DOHH2 (cell line): ENCODE data around the gene ATF2.

Experiments used
- H3F3A ChIP-seq: fragments of 200-600 bp; sonication (generic), shearing (Covaris generic); 2 replicates; pipeline ENCODE4 v1.6.0; 2016; ENCODE audit warnings: antibody characterized with exemption, mild to moderate bottlenecking; ENCODE audit not compliant: control insufficient read depth, insufficient read depth
- H3K27ac ChIP-seq: fragments of 200-600 bp; sonication (generic); 2 replicates; pipeline ENCODE4 v1.5.1; 2014; ENCODE audit warnings: low read depth, mild to moderate bottlenecking, low read length, moderate library complexity
- H3K27me3 ChIP-seq: fragments of 200-600 bp; sonication (generic); 2 replicates; pipeline ENCODE4 v1.6.1; 2014; ENCODE audit warnings: mild to moderate bottlenecking, low read length, mixed read lengths; ENCODE audit not compliant: control insufficient read depth
- H3K36me3 ChIP-seq: fragments of 200-600 bp; sonication (generic); 2 replicates; pipeline ENCODE4 v1.6.1; 2014; ENCODE audit warnings: mild to moderate bottlenecking, low read length, moderate library complexity, mixed read lengths; ENCODE audit not compliant: control insufficient read depth
- H3K4me1 ChIP-seq: fragments of 200-600 bp; sonication (generic); 2 replicates; pipeline ENCODE4 v1.6.1; 2014; ENCODE audit warnings: mild to moderate bottlenecking, low read length, mixed read lengths; ENCODE audit not compliant: control insufficient read depth
- H3K4me2 ChIP-seq: fragments of 200-600 bp; sonication (generic); 2 replicates; pipeline ENCODE4 v1.6.0; 2014; ENCODE audit warnings: mild to moderate bottlenecking, low read length, moderate library complexity
- H3K4me3 ChIP-seq: fragments of 200-600 bp; sonication (generic); 2 replicates; pipeline ENCODE4 v1.5.1; 2014; ENCODE audit warnings: mild to moderate bottlenecking, low read length, mixed read lengths
- H3K79me2 ChIP-seq: fragments of 200-600 bp; sonication (generic); 2 replicates; pipeline ENCODE4 v1.6.1; 2014; ENCODE audit warnings: mild to moderate bottlenecking, low read length, mixed read lengths; ENCODE audit not compliant: control insufficient read depth
- H3K9me2 ChIP-seq: fragments of 200-600 bp; sonication (generic); replicated peaks from 2 replicates; pipeline ENCODE4 v1.6.1; 2014; ENCODE audit warnings: mild to moderate bottlenecking, low read length, mixed read lengths; ENCODE audit not compliant: control insufficient read depth
- H3K9me3 ChIP-seq: fragments of 200-600 bp; sonication (generic); 2 replicates; pipeline ENCODE4 v1.6.1; 2014; ENCODE audit warnings: antibody characterized with exemption, low read length, mixed read lengths; ENCODE audit not compliant: control insufficient read depth, insufficient read depth
- H4K20me1 ChIP-seq: fragments of 200-600 bp; sonication (generic); 2 replicates; pipeline ENCODE4 v1.6.0; 2014; ENCODE audit warnings: low read depth, mild to moderate bottlenecking, antibody characterized with exemption, low read length, moderate library complexity; ENCODE audit not compliant: control insufficient read depth, insufficient read depth
- EZH2phosphoT487 ChIP-seq: fragments of 200-600 bp; sonication (generic); IDR thresholded peaks from 2 replicates; pipeline ENCODE4 v1.6.1; 2017; ENCODE audit warnings: borderline replicate concordance, mild to moderate bottlenecking, antibody characterized with exemption, low read length, moderate library complexity, mixed read lengths
- TF ChIP-seq, protein P1 (sequence below): fragments of 200-600 bp; sonication (generic); IDR thresholded peaks from one replicate; pipeline ENCODE4 v1.5.1; 2014; ENCODE audit warnings: antibody characterized with exemption, mild to moderate bottlenecking, low read depth, low read length; ENCODE audit not compliant: poor library complexity, severe bottlenecking

Gene ATF2

DNA sequence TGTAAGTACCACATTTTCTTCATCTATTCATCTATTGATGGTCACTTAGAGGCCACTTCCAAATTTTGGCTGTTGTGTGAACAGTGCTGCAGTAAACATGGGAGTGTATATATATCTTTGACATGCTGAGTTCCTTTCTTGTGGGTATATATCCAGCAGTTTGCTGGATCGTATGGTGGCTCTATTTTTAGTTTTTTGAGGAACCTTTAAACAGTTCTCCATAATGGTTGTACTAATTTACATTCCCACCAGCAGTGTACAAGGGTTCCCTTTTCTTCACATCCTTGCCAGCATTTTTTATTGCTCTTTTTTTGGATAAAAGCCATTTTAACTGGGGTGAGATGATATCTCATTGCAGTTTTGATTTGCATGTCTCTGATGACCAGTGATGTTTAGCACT, 20.8 kb upstream of the ATF2 start:
- H3K27ac ChIP-seq = no peak overlapping the region
- no peaks in the 10 kb centered on the region for H4K20me1 ChIP-seq
- TF ChIP-seq, protein P1, sequence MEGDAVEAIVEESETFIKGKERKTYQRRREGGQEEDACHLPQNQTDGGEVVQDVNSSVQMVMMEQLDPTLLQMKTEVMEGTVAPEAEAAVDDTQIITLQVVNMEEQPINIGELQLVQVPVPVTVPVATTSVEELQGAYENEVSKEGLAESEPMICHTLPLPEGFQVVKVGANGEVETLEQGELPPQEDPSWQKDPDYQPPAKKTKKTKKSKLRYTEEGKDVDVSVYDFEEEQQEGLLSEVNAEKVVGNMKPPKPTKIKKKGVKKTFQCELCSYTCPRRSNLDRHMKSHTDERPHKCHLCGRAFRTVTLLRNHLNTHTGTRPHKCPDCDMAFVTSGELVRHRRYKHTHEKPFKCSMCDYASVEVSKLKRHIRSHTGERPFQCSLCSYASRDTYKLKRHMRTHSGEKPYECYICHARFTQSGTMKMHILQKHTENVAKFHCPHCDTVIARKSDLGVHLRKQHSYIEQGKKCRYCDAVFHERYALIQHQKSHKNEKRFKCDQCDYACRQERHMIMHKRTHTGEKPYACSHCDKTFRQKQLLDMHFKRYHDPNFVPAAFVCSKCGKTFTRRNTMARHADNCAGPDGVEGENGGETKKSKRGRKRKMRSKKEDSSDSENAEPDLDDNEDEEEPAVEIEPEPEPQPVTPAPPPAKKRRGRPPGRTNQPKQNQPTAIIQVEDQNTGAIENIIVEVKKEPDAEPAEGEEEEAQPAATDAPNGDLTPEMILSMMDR = no peak
- TF ChIP-seq EZH2phosphoT487 = no peak
- H3K27me3 ChIP-seq = no peaks in the 10 kb centered on the region
- H3K36me3 ChIP-seq = no peaks in the 10 kb centered on the region
- no peaks in the 10 kb centered on the region; the same call in 1 of the 2 replicates for H3F3A ChIP-seq
- no peak overlapping the region for H3K4me2 ChIP-seq
- no peaks in the 10 kb centered on the region for H3K9me3 ChIP-seq
- no peak overlapping the region for H3K4me3 ChIP-seq
- H3K9me2 ChIP-seq = no peaks in the 10 kb centered on the region
- no peaks in the 10 kb centered on the region for H3K79me2 ChIP-seq
- no peaks in the 10 kb centered on the region for H3K4me1 ChIP-seq

DNA sequence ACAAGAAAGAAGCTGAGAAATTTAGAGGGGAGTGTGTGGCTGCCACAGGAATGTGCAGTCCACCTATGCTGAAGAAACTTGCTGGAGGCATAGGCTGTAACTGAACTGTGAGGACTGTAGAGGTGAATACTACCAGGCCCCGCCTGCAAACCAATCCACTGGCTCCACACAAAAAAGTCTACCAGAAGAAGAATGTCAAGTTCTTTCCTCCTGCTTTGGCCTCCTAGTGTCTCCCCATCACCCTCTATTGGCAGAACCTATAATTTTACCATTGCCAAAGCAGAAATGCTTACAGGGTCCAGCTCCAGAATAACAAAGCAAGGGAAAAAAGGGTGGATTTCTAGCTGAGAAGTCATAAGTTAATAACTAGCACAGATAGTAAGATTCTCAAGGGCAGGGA, 19.4 kb upstream of the ATF2 start:
- Histone ChIP-seq H3F3A (no peaks in the 10 kb centered on the region; the same call in 1 of the 2 replicates), H3K4me2 (no peak overlapping the region), H3K9me3 (no peaks in the 10 kb centered on the region), H4K20me1 (no peaks in the 10 kb centered on the region), H3K27me3 (no peaks in the 10 kb centered on the region), H3K4me1 (peaks cover 2% of the 10 kb centered on the region; the same call in 1 of the 2 replicates), H3K27ac (no peak overlapping the region), H3K9me2 (no peaks in the 10 kb centered on the region), H3K79me2 (no peaks in the 10 kb centered on the region), H3K36me3 (no peaks in the 10 kb centered on the region), H3K4me3 (no peak overlapping the region)
- TF ChIP-seq, protein P1 = peak; percentile 18
- TF ChIP-seq EZH2phosphoT487 = no peak

DNA sequence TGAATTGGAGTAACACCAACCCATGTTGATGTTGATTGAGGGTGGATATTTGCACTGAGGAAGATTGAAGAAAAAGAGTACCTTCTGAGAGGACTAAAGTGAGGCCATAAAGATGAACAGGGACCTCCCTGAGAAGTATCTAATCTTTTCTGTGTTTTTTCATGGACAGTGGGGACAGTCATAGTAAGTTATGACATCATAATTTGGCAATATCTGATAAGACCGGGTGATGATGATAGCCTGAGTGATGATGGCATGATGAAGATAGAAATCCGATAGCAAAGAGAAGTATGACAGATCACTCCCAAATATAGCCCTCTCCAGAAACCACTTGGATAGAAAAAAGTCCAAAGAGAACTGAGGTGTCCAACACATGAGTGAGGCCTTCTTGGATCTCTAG, 15.7 kb upstream of the ATF2 start:
- H3K4me2 ChIP-seq = no peak overlapping the region
- TF ChIP-seq, protein P1 = no peak
- no peak for TF ChIP-seq EZH2phosphoT487
- H3K27me3 ChIP-seq = no peaks in the 10 kb centered on the region
- peaks cover 12% of the 10 kb centered on the region for H3F3A ChIP-seq
- peaks cover 21% of the 10 kb centered on the region for H3K4me1 ChIP-seq
- no peaks in the 10 kb centered on the region for H3K9me2 ChIP-seq
- peaks cover 28% of the 10 kb centered on the region for H3K36me3 ChIP-seq
- H3K9me3 ChIP-seq = no peaks in the 10 kb centered on the region
- peaks cover 35% of the 10 kb centered on the region for H3K79me2 ChIP-seq
- no peak overlapping the region for H3K4me3 ChIP-seq
- H4K20me1 ChIP-seq = peaks cover 19% of the 10 kb centered on the region
- no peak overlapping the region for H3K27ac ChIP-seq
